Gastroesophageal sphincter (tissue), 3 donors: ENCODE results near the gene KLHL9.

ENCODE experiments used
- EP300 ChIP-seq: sonication (generic); formaldehyde crosslinking; IDR thresholded peaks from one replicate; pipeline ENCODE4 v1.6.1; 2017; ENCODE audit warnings: antibody characterized with exemption, mild to moderate bottlenecking
- POLR2A ChIP-seq, 2 donors: fragments of 450-650 bp; IDR thresholded peaks; one replicate each; pipeline ENCODE4 v1.6.1; 2017; ENCODE audit warnings: antibody characterized with exemption in 2 of 2, mild to moderate bottlenecking in 2 of 2, moderate library complexity in 1 of 2
- TF ChIP-seq, protein P1 (sequence below), 4 experiments: fragments of 200-600 bp in 2 of 4; fragments of 450-650 bp in 2 of 4; sonication (generic) in 1 of 4; IDR thresholded peaks; one replicate each; pipeline ENCODE4 v1.5.1; 2017 to 2019; ENCODE audit warnings: antibody characterized with exemption in 4 of 4, mild to moderate bottlenecking in 2 of 4, moderate library complexity in 2 of 4

DNA sequence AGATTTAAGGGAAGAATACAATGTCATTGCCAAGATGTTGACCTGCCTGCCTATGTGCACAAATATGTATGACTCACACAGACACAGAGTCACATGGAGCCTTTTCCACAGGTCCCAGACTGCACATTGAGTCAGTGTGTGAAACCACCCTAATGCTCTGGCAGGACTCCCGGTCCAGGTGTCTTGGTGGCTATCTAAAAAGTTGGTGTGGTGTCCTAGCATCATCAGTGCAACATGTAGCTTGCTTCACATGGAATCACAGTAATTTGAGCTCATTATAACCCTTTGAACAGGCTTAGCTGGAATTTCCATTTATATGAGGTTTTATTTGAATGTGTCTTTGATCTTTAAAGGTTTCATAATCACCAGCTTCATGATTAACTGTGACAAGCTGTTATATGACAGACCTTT is 40.8 kb downstream of the KLHL9 start:
- TF ChIP-seq POLR2A (IDR thresholded peaks at IDR 0.05): no peak
- TF ChIP-seq, protein P1, sequence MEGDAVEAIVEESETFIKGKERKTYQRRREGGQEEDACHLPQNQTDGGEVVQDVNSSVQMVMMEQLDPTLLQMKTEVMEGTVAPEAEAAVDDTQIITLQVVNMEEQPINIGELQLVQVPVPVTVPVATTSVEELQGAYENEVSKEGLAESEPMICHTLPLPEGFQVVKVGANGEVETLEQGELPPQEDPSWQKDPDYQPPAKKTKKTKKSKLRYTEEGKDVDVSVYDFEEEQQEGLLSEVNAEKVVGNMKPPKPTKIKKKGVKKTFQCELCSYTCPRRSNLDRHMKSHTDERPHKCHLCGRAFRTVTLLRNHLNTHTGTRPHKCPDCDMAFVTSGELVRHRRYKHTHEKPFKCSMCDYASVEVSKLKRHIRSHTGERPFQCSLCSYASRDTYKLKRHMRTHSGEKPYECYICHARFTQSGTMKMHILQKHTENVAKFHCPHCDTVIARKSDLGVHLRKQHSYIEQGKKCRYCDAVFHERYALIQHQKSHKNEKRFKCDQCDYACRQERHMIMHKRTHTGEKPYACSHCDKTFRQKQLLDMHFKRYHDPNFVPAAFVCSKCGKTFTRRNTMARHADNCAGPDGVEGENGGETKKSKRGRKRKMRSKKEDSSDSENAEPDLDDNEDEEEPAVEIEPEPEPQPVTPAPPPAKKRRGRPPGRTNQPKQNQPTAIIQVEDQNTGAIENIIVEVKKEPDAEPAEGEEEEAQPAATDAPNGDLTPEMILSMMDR (IDR thresholded peaks at IDR 0.05): no peak
- TF ChIP-seq EP300: no peak
